H54 (cell line): ENCODE results near the gene TMX1.

ENCODE experiments used
- DNase-seq: peaks from one replicate; pipeline ENCODE4 v3.0.0; 2011; ENCODE audit warnings: low spot score, mixed read lengths; ENCODE audit not compliant: insufficient read length
- FAIRE-seq: peaks from 3 replicates; lab custom pipeline; 2011; peaks lifted over from hg19 to GRCh38; lab: Jason Lieb, UNC
- POLR2A ChIP-seq: IDR thresholded peaks from 2 replicates; pipeline ENCODE4 v1.6.1; 2011; ENCODE audit warnings: low read depth, mild to moderate bottlenecking, low read length

Gene TMX1

GRCh38 chr14:51261151-51261550 is 21.1 kb downstream of the TMX1 start:
- DNase-seq (no peak), FAIRE-seq (no peak)
- no peak for TF ChIP-seq POLR2A

- no peak for FAIRE-seq
- TF ChIP-seq POLR2A, result no peak
- DNase-seq, result no peak
Measured at GRCh38 chr14:51262868-51263267, 22.8 kb downstream of the TMX1 start.

- TF ChIP-seq POLR2A, result no peak
- FAIRE-seq (no peak), DNase-seq (no peak)
Measured at GRCh38 chr14:51269634-51270033, 29.6 kb downstream of the TMX1 start.

GRCh38 chr14:51276605-51277004 is 36.6 kb downstream of the TMX1 start:
- no peak for TF ChIP-seq POLR2A
- DNase-seq, result no peak
- no peak for FAIRE-seq

- DNase-seq, result no peak
- no peak for TF ChIP-seq POLR2A
Measured at GRCh38 chr14:51277753-51278415, 37.8 kb downstream of the TMX1 start.

GRCh38 chr14:51282517-51282916 is 42.5 kb downstream of the TMX1 start:
- DNase-seq (no peak), FAIRE-seq (no peak)
- no peak for TF ChIP-seq POLR2A

More at GRCh38 chr14:51277753-51278415, 37.8 kb downstream of the TMX1 start:
- no peak for FAIRE-seq

- TF ChIP-seq POLR2A, result no peak
- DNase-seq (peak; percentile 30), FAIRE-seq (peak; percentile 75)
Measured at GRCh38 chr14:51283402-51284085, 43.5 kb downstream of the TMX1 start.

- TF ChIP-seq POLR2A, result no peak
- DNase-seq (no peak), FAIRE-seq (no peak)
Measured at GRCh38 chr14:51284241-51284640, 44.2 kb downstream of the TMX1 start.

GRCh38 chr14:51285120-51285519 is 45.1 kb downstream of the TMX1 start:
- peak; percentile 48 for FAIRE-seq
- TF ChIP-seq POLR2A, result no peak
- no peak for DNase-seq

- FAIRE-seq, result no peak
- TF ChIP-seq POLR2A, result no peak
- no peak for DNase-seq
Measured at GRCh38 chr14:51289169-51289568, 49.1 kb downstream of the TMX1 start.

GRCh38 chr14:51290132-51290531 is 50.1 kb downstream of the TMX1 start:
- TF ChIP-seq POLR2A, result no peak
- no peak for DNase-seq
- FAIRE-seq, result no peak

GRCh38 chr14:51291016-51291415 is 51.0 kb downstream of the TMX1 start:
- no peak for FAIRE-seq
- no peak for DNase-seq

GRCh38 chr14:51293149-51293911 is 53.3 kb downstream of the TMX1 start:
- no peak for DNase-seq
- no peak for TF ChIP-seq POLR2A

More at GRCh38 chr14:51291016-51291415, 51.0 kb downstream of the TMX1 start:
- no peak for TF ChIP-seq POLR2A

GRCh38 chr14:51293912-51294389 is 53.9 kb downstream of the TMX1 start:
- TF ChIP-seq POLR2A, result no peak
- DNase-seq, result no peak
- FAIRE-seq, result no peak

More at GRCh38 chr14:51293149-51293911, 53.3 kb downstream of the TMX1 start:
- FAIRE-seq, result no peak
